Hippocampal formation (tissue), 2 donors: Measurements from ENCODE around the gene PSEN1.

ENCODE experiments used
- DNase-seq, 2 donors: peaks; one replicate each; lab custom pipeline; 2025; lab: John Stamatoyannopoulos, UW

The PSEN1 gene

DNA sequence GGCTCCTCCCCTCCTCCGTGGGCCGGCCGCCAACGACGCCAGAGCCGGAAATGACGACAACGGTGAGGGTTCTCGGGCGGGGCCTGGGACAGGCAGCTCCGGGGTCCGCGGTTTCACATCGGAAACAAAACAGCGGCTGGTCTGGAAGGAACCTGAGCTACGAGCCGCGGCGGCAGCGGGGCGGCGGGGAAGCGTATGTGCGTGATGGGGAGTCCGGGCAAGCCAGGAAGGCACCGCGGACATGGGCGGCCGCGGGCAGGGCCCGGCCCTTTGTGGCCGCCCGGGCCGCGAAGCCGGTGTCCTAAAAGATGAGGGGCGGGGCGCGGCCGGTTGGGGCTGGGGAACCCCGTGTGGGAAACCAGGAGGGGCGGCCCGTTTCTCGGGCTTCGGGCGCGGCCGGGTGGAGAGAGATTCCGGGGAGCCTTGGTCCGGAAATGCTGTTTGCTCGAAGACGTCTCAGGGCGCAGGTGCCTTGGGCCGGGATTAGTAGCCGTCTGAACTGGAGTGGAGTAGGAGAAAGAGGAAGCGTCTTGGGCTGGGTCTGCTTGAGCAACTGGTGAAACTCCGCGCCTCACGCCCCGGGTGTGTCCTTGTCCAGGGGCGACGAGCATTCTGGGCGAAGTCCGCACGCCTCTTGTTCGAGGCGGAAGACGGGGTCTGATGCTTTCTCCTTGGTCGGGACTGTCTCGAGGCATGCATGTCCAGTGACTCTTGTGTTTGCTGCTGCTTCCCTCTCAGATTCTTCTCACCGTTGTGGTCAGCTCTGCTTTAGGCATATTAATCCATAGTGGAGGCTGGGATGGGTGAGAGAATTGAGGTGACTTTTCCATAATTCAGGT, at the start of gene PSEN1:
Gene PSEN1 (plus strand): TSS at position 121 of the 839 bp plus-strand sequence. CDS start 11,513 bp downstream, outside the sequence.
- peak; percentile 91 to 98 for DNase-seq

DNA sequence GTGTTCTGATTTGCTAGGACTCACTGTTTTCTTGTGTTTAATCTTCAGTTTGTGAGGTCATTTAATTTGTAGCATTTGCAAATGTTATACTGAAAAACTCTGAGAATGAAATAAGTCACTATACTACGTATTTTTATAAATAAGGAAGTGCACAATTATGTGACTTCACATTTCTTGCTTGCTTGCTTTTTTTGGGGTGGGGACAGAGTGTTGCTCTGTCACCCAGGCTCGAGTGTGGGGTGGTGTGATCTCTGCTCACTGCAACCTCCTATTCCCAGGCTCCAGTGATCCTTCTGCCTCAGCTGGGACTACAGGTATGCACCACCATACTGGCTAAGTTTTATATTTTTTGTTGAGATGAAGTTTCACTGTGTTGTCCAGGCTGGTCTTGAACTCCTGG, 45.3 kb upstream of the PSEN1 start:
- DNase-seq: no peak

GRCh38 chr14:73097421-73097820, 38.9 kb upstream of the PSEN1 start:
- DNase-seq: no peak

- DNase-seq: no peak
These were observed 36.0 kb upstream of the PSEN1 start for GRCh38 chr14:73100334-73100733.

GRCh38 chr14:73102806-73103497, 33.4 kb upstream of the PSEN1 start:
- no peak for DNase-seq

DNA sequence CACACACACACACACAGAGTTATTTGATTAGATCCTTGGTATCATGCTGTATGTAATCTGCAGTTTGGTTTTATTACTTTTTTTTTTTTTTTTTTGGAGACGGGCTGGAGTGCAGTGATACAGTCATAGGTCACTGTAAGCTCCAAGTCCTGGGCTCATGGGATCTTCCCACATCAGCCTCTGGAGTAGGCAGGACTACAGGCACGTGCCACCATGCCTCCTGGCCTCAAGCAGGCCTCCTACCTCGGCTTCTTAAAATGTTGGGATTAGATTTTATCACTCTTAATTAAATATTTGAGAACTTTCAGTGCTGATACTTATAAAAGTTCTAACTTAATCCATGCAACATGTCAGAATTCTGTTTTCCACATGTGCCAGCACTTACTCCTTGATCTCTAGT, 31.3 kb upstream of the PSEN1 start:
- no peak for DNase-seq

DNA sequence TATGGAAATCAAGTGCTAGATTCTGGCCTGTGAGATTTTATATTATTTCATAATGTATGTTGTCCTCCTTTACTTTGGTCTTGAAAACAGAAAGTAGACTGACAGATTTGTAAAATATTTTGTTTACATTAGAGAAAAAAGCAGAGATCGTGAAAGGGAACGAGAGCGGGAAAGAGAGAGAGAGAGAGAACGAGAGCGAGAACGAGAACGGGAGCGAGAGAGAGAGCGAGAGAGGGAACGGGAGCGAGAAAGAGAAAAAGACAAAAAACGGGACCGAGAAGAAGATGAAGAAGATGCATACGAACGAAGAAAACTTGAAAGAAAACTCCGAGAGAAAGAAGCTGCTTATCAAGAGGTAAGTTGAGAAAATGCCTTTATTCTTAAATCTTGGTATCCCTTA, 30.6 kb upstream of the PSEN1 start:
- DNase-seq: no peak

DNA sequence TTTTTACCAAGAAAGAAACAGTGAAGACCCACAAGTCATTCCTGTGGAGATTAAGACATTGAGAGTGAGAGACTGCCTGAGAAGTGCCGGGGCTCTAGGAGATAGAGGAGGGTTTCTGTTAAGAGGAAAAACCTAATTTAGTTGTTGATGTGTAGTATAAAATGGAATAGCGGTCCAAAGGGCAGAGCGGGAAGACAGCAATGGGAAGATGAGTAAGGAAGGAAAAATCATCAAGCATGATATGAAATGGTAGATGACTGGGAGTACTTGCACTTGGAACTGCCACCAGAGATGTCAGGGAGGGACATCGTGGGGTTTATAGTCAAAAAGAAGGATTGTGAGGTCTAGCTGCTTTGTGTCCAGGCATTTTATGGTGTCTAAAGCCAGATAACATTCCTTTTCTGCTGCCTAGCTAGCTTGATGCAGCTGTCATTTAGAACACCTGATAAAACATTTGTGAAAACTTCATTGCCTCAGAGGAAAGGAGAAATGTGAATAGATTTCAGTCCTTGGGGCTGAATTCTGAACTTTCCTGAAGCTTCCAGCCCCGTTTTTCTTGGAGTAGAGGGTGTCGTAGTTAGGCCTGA, 20.1 kb upstream of the PSEN1 start:
- DNase-seq: no peak

DNA sequence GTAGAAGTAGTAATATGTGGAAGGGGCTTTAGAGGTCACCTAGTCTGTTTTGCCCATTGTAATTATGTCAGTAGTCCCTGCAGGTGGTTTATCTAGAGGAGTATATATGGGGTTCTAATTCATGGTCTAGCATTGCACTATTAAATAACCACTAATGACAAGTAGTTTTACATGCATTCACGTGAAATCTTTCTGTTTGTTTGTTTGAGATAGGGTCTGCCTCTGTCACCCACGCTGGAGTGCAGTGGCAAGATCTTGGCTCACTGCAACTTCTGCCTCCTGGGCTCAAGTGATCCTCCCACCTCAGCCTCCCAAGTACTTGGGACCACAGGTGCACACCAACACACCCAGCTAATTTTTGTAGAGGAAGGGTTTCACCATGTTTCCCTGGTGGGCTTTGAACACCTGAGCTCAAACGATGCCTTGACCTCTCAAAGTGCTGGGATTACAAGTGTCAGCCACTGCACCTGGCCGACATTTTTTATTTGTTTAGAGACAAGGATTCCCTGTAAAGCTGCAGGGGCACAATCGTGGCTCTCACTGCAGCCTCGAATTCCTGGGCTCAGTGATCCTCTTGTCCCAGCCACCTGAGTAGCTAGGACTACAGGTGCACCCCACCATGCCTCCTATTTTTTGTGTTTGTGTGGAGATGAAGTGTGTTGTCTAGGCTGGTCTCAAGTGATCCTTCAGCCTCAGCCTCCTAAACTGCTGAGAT, 12.0 kb upstream of the PSEN1 start:
- no peak for DNase-seq

DNA sequence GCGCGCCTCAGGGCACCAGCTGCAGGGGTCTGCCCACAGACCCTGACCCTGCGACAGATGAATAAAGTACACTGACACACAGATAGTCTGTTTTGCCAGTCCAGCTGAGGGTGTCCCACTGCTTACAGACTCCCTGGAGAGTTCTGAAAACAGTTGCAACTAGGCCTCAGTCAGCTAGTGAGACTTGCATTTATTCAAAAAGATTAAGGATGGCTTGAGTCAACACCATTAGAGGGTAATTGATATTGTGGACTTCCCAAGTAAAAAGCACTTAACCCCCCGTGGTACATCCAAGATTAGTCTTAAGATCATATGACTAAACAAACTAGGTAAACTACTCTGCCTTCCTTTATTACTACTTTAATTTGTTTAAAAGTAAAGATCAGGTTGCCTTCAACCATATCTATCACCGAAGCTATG, 11.1 kb upstream of the PSEN1 start:
- DNase-seq: no peak

DNA sequence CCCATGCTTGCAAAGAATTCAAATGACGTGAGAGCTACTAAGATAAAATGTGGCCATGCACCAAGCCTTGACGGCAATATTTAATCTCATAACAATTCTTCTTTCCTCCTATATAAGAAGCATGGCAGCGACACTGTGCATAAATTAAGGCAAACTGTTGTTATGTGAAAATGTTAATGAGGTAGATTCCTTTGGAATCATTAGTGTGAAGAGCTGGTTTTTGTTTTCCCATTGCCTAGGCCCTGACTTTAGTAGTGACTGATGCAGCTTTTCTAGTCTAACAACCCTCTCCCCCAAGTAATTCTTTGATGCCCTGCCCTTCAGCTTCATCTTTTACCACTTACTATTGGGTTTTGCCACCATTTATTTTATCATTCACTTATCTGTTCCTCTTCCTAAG, 10.6 kb upstream of the PSEN1 start:
- DNase-seq: no peak

DNA sequence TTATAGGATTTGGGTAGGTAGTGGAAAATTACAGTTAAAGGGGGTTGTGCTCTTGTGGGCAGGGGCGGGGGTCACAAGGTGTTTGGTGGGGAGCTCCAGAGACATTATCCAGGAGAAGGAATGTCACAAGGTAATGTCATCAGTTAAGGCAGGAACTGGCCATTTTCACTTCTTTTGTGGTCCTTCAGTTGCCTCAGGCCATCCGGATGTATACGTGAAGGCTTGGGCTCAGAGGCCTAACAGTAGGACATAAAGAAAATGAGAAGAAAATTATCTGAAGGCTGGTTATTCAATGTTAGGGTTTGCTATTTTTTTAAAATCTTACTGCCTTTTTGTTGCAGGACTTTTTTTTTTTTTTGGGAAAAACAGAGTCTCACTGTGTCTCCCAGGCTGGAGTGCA, 2.5 kb upstream of the PSEN1 start:
- no peak for DNase-seq

- no peak for DNase-seq
These were observed 271 bp upstream of the PSEN1 start for GRCh38 chr14:73136085-73136386.

DNA sequence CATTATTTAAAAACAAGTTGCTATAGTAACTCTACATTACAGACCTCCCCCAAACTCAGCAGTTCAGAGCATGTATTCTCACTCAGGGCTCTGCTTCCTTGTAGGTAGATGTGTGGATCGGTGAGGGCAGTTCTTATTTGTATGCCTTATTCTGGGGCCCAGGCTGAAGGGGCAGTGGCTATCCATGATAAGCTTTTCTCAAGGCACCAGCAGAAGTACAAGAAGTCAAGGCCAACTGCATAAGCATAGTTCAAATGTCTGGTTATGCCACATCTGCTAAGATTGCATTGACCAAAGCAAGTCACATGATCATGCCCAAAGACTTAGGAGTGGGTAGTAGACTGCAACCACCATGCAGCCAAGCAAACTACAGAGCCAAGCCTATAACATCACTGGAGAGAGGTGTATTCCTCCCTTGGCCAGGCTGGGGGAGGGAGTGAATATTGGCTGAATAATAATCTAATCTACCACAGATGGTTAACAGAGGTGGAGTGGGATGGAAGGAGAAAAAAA, 4.6 kb downstream of the PSEN1 start:
- DNase-seq: no peak

- DNase-seq: no peak
These were observed 5.9 kb downstream of the PSEN1 start for GRCh38 chr14:73142216-73142615.

- peak; percentile 68 to 89 for DNase-seq
These were observed 6.7 kb downstream of the PSEN1 start for GRCh38 chr14:73143003-73143402.

DNA sequence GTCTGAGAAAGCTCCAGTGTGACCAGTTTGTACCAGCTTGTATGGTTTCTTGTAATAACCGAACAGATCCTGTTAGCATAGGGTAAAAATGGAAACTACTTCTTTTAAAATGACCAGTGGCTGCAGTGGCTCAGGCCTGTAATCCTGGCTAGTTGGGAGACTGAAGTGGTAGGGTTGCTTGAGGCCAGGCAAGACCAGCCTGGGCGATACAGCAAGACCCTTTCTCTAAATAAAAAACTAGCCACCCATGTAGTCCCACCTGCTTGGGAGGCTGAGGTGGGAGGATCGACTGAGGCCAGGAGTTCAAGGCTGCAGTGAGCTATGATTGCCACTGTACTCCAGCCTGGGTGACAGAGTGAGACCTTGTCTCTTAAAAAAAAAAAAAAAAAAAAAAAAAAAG, 7.3 kb downstream of the PSEN1 start:
- no peak for DNase-seq

GRCh38 chr14:73145371-73145770, 9.1 kb downstream of the PSEN1 start:
- DNase-seq: no peak

GRCh38 chr14:73146111-73146510, 9.8 kb downstream of the PSEN1 start:
- no peak for DNase-seq

DNA sequence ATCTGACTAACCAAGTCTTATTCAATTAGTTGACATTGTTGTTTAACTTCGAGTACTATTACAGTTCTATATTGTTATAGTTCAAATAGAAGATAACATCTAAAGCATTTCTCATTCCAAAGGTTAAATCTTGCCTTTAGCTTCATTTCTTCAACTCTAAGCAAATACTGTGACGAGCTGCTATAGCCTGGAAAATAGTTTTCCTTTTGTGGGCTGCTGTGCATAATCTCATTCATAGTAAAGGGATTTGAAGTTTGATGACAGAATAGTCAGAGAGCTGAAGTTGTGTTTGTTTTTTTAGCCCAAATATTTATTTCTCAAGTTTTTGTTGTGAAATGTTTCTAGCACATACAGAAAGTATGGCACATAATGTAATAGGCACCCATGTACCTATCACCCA, 13.4 kb downstream of the PSEN1 start:
- DNase-seq: no peak

GRCh38 chr14:73153272-73153671, 17.0 kb downstream of the PSEN1 start:
- DNase-seq: no peak

- peak in 1 of 2 donors; percentile 16 for DNase-seq
These were observed 25.9 kb downstream of the PSEN1 start for GRCh38 chr14:73162251-73162650.
